ENCODE measurements around the gene EPSTI1.

EPSTI1 gene

DNA sequence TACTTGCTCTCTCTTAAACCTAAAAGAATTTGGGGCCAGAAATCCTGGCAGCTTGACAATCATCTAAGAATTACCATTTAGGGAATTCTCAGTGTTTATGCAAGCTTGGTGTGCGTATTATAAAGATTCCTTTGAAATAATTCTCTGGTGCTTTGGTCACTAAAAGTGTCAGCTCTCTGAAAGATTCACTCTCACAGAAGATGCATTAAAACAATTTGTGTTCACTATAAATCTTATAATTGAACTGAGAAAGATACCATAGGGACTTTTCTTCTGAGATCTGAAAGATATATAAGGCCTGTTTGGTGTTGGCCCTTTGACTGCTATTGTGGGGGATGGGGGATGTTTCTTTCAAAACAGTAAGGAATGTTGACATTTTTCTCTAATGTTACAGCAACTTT, 27.3 kb downstream of the EPSTI1 start:
- Histone ChIP-seq H3K4me1 (ENCODE audit: control insufficient read depth, insufficient read depth, low read length) (peaks cover 25% of the 10 kb centered on the region), H3K27me3 (ENCODE audit: control insufficient read depth, insufficient read depth, low read length) (no peaks in the 10 kb centered on the region), H3K9me3 (ENCODE audit: control insufficient read depth, low read length) (no peaks in the 10 kb centered on the region), H3K4me3 (ENCODE audit: low read length) (no peak overlapping the region), H3K9ac (ENCODE audit: low read length) (no peak overlapping the region), H3K36me3 (ENCODE audit: control insufficient read depth, insufficient read depth, low read length) (no peaks in the 10 kb centered on the region)

DNA sequence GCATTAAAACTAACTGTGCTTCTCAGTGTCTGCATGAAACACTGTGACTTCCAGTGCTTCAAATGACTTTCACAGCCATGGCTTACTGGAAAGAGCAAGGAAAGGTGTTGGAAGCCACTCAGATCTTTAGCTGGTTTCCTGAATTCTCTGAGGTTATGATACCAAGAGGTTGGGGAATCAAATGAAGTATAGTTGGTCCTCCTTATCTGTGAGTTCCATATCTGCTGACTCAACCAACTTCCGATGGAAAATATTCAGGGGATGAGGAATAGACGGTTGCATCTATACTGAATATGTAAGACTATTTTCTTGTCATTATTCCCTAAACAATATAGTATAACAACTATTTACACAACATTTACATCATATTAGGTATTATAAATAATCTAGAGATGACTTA, 32.4 kb downstream of the EPSTI1 start:
- H3K36me3 ChIP-seq (ENCODE audit: control insufficient read depth, insufficient read depth, low read length), result no peaks in the 10 kb centered on the region
- no peak overlapping the region for H3K4me3 ChIP-seq (ENCODE audit: low read length)
- H3K9ac ChIP-seq (ENCODE audit: low read length), result no peak overlapping the region
- no peaks in the 10 kb centered on the region for H3K9me3 ChIP-seq (ENCODE audit: control insufficient read depth, low read length)
- H3K27me3 ChIP-seq (ENCODE audit: control insufficient read depth, insufficient read depth, low read length), result no peaks in the 10 kb centered on the region
- no peaks in the 10 kb centered on the region for H3K4me1 ChIP-seq (ENCODE audit: control insufficient read depth, insufficient read depth, low read length)

DNA sequence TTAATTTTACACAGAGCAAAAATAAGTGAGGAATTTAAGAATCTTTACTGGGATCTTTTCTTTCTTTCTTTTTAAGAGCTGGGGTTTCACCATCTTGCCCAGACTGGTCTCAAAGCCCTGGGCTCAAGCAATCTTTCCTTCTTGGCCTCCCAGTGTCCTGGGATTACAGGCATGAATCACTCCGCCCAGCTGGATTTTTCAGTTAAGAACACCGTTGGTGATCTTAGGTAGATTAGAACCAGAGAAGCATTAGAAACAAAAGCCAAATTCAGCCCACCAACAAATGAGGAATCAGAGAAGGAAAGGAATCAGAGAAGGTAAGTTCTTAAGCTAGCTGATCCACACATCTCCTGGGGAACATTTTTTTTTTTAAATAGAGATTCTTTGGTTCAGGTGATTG, 34.2 kb downstream of the EPSTI1 start:
- H3K9me3 ChIP-seq (ENCODE audit: control insufficient read depth, low read length), result no peaks in the 10 kb centered on the region

DNA sequence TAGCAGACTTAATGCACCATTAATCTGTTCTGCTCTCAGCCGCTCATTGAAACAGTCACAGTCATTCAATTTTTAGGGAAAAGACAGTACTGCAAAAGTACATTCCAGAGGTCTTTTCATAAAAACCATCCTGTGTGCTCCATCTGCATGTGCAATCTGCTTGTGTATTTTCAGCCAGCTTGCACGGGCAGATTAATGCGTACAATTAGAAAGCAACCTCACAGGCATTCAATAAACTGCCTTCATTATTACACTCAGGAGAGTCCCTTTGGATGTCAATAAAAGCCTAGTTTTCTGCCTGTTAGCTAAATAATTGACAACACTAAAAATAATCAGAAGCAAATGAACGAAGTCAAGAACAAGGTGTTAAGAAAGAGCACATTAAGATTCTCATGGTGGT, 41.9 kb downstream of the EPSTI1 start:
- no peaks in the 10 kb centered on the region for H3K27me3 ChIP-seq (ENCODE audit: control insufficient read depth, insufficient read depth, low read length)
- H3K4me1 ChIP-seq (ENCODE audit: control insufficient read depth, insufficient read depth, low read length), result no peaks in the 10 kb centered on the region
- H3K9ac ChIP-seq (ENCODE audit: low read length), result no peak overlapping the region
- H3K9me3 ChIP-seq (ENCODE audit: control insufficient read depth, low read length), result no peaks in the 10 kb centered on the region
- no peak overlapping the region for H3K4me3 ChIP-seq (ENCODE audit: low read length)
- peaks cover 5% of the 10 kb centered on the region for H3K36me3 ChIP-seq (ENCODE audit: control insufficient read depth, insufficient read depth, low read length)

More for the DNA sequence above, 34.2 kb downstream of the EPSTI1 start:
- H3K27me3 ChIP-seq (ENCODE audit: control insufficient read depth, insufficient read depth, low read length), result no peaks in the 10 kb centered on the region
- no peak overlapping the region for H3K9ac ChIP-seq (ENCODE audit: low read length)
- peaks cover under 1% of the 10 kb centered on the region for H3K36me3 ChIP-seq (ENCODE audit: control insufficient read depth, insufficient read depth, low read length)
- H3K4me1 ChIP-seq (ENCODE audit: control insufficient read depth, insufficient read depth, low read length), result no peaks in the 10 kb centered on the region
- no peak overlapping the region for H3K4me3 ChIP-seq (ENCODE audit: low read length)

DNA sequence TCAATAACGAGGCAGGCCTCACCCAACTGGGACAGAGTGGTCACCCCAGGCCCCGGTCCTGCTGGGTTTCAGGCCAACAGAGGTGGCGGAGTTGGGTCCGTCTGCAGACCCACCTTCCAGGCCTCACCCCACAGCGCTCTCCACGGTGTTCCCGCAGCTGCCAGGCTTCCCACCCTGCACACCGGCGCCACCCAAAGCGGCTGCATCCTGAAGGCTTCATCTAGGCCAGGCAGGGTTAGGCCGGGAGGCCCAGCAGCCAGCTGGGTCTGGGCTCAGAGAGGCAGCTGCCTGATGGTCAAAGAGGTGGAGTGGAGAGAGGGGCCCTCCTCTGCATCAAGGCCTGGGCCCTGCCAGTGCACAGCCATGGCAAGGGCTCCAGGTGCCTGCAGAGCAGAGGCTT, 44.1 kb downstream of the EPSTI1 start:
- Histone ChIP-seq H3K27me3 (ENCODE audit: control insufficient read depth, insufficient read depth, low read length) (no peaks in the 10 kb centered on the region), H3K9me3 (ENCODE audit: control insufficient read depth, low read length) (no peaks in the 10 kb centered on the region), H3K36me3 (ENCODE audit: control insufficient read depth, insufficient read depth, low read length) (peaks cover 5% of the 10 kb centered on the region)

DNA sequence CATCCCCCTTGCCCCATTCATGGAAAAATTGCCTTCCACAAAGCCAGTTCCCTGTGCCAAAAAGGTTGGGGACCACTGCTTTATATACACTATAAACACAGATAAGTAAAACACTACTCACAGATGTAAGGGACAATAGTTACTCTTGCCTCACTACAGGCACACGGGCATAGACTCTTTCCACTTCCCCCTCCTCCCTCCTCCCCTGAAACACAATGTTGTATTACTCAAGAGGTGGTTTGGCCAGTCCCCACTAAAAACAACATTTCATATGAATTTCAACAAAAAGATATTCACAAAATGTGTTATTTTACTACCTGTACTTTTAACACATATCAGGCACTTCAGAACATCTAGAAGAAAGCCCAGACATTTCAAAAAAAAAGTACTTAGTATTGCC, 45.1 kb downstream of the EPSTI1 start:
- Histone ChIP-seq H3K9me3 (ENCODE audit: control insufficient read depth, low read length) (no peaks in the 10 kb centered on the region), H3K9ac (ENCODE audit: low read length) (no peak overlapping the region), H3K27me3 (ENCODE audit: control insufficient read depth, insufficient read depth, low read length) (no peaks in the 10 kb centered on the region), H3K36me3 (ENCODE audit: control insufficient read depth, insufficient read depth, low read length) (no peaks in the 10 kb centered on the region), H3K4me1 (ENCODE audit: control insufficient read depth, insufficient read depth, low read length) (no peaks in the 10 kb centered on the region), H3K4me3 (ENCODE audit: low read length) (no peak overlapping the region)

More for the DNA sequence above, 44.1 kb downstream of the EPSTI1 start:
- Histone ChIP-seq H3K9ac (ENCODE audit: low read length) (no peak overlapping the region), H3K4me1 (ENCODE audit: control insufficient read depth, insufficient read depth, low read length) (no peaks in the 10 kb centered on the region), H3K4me3 (ENCODE audit: low read length) (no peak overlapping the region)

DNA sequence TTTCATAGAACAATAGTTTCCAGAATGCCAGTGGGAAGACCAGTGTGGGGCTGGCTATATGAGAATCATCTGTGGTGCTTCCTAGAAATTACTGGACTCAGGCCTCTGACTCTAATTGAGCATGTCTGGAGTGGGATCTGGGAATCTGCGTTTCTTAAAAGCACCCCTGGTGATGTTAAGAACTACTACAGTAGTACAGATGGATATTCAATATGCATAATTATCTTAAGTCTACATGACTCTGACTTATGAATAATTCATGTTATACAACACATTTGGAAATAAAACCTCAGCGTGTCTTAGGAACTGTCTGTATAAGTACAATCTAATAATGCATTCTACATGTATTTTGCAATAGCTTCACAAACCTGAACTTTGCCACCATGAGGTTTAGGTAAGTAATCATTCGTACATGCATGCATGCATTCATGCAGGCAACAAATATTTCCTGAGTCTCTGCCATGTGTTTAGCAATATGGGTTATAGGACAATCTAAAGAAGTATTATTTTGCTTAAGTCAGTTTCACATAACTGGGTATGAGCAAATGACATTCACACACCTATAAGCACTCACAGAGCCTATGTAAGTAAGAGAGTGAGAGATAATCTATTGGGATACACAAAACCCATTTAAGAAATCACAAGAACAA, 62.0 kb downstream of the EPSTI1 start:
- H3K9ac ChIP-seq (ENCODE audit: low read length), result no peak overlapping the region
- no peaks in the 10 kb centered on the region for H3K4me1 ChIP-seq (ENCODE audit: control insufficient read depth, insufficient read depth, low read length)
- no peaks in the 10 kb centered on the region for H3K9me3 ChIP-seq (ENCODE audit: control insufficient read depth, low read length)
- H3K36me3 ChIP-seq (ENCODE audit: control insufficient read depth, insufficient read depth, low read length), result no peaks in the 10 kb centered on the region
- H3K27me3 ChIP-seq (ENCODE audit: control insufficient read depth, insufficient read depth, low read length), result no peaks in the 10 kb centered on the region
- H3K4me3 ChIP-seq (ENCODE audit: low read length), result no peak overlapping the region

DNA sequence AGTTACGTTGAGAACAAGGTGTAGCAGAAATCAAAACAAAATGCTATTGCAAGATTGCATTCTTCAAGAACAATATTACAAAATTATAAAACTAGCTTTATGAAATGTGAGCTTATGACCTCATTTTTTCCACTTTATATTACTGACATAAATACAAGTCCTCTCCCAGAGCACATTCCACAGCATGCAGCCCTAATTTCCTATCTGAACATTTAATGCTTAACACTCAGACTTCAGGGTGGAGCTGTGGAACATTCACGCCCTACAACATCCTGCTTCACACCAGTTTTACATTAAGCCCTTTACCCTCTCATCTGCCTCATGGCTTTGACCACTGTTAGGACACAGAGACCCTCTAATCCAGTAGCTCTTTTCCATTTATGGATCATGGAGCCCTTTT, 65.5 kb downstream of the EPSTI1 start:
- no peaks in the 10 kb centered on the region for H3K4me1 ChIP-seq (ENCODE audit: control insufficient read depth, insufficient read depth, low read length)
- no peaks in the 10 kb centered on the region for H3K36me3 ChIP-seq (ENCODE audit: control insufficient read depth, insufficient read depth, low read length)
- H3K9me3 ChIP-seq (ENCODE audit: control insufficient read depth, low read length), result no peaks in the 10 kb centered on the region
- no peak overlapping the region for H3K9ac ChIP-seq (ENCODE audit: low read length)
- no peaks in the 10 kb centered on the region for H3K27me3 ChIP-seq (ENCODE audit: control insufficient read depth, insufficient read depth, low read length)
- H3K4me3 ChIP-seq (ENCODE audit: low read length), result no peak overlapping the region

DNA sequence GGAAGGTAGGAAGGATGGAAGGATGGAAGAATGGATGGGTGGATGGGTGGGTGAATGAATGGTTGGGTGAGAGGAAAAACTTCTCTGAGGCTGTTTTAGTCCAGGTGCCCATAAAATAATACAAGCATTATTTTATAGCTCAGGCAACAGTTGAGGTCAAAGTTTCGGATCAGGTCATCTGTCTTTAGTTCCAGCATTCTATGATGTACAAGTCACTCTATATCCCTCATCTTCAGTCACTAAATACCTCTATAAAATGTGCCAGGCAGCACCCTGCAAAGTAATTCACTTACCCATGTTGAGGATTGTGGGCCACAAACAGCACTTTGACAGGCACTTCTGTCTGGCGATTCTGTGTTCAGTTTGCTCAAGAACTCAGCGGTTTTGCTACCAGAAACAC, 66.0 kb downstream of the EPSTI1 start:
- H3K27me3 ChIP-seq (ENCODE audit: control insufficient read depth, insufficient read depth, low read length), result no peaks in the 10 kb centered on the region
- no peaks in the 10 kb centered on the region for H3K4me1 ChIP-seq (ENCODE audit: control insufficient read depth, insufficient read depth, low read length)
- no peak overlapping the region for H3K9ac ChIP-seq (ENCODE audit: low read length)
- no peaks in the 10 kb centered on the region for H3K9me3 ChIP-seq (ENCODE audit: control insufficient read depth, low read length)
- H3K36me3 ChIP-seq (ENCODE audit: control insufficient read depth, insufficient read depth, low read length), result no peaks in the 10 kb centered on the region
- H3K4me3 ChIP-seq (ENCODE audit: low read length), result no peak overlapping the region

DNA sequence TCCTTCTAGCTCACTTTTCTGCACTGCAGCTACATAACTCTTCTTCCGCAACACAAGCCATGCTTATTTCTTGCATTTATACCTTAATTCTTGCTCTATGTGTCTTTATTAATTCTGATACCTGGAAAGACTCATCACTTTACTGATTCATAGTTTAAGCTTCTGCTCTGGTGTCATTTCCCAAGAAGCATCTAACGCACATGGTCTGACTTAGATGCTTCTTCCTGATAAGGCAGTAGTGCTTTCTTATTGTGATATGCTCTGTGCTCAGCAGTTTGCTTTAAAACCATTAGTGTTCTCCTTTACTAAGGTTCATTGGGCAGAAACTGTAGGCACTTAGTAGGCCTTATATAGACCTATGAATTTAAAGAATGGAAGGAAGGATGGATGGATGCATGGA, 66.4 kb downstream of the EPSTI1 start:
- H3K4me1 ChIP-seq (ENCODE audit: control insufficient read depth, insufficient read depth, low read length), result no peaks in the 10 kb centered on the region
- no peaks in the 10 kb centered on the region for H3K36me3 ChIP-seq (ENCODE audit: control insufficient read depth, insufficient read depth, low read length)

DNA sequence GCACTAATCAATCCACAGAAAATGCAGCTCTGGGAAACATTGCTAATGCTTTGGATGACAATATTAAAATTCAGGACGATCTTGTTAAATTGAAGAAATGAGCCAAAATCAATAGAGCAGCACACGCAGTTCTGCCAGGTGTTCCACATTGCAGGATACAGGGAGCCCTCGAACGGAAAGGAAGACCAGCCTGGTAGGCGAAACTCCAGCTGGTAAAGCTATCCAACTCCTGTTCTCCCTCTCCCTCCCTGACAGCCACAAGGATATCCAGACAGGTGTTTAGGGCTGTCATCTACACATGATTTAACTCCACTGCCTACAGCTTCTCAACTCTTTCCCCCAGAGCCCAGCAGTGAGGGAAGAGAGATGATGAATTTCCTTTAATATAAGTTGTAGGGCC, 67.7 kb downstream of the EPSTI1 start:
- Histone ChIP-seq H3K36me3 (ENCODE audit: control insufficient read depth, insufficient read depth, low read length) (no peaks in the 10 kb centered on the region), H3K27me3 (ENCODE audit: control insufficient read depth, insufficient read depth, low read length) (no peaks in the 10 kb centered on the region), H3K4me1 (ENCODE audit: control insufficient read depth, insufficient read depth, low read length) (no peaks in the 10 kb centered on the region), H3K9me3 (ENCODE audit: control insufficient read depth, low read length) (no peaks in the 10 kb centered on the region), H3K4me3 (ENCODE audit: low read length) (no peak overlapping the region), H3K9ac (ENCODE audit: low read length) (no peak overlapping the region)

More for the DNA sequence above, 66.4 kb downstream of the EPSTI1 start:
- Histone ChIP-seq H3K27me3 (ENCODE audit: control insufficient read depth, insufficient read depth, low read length) (no peaks in the 10 kb centered on the region), H3K9me3 (ENCODE audit: control insufficient read depth, low read length) (no peaks in the 10 kb centered on the region), H3K9ac (ENCODE audit: low read length) (no peak overlapping the region), H3K4me3 (ENCODE audit: low read length) (no peak overlapping the region)

DNA sequence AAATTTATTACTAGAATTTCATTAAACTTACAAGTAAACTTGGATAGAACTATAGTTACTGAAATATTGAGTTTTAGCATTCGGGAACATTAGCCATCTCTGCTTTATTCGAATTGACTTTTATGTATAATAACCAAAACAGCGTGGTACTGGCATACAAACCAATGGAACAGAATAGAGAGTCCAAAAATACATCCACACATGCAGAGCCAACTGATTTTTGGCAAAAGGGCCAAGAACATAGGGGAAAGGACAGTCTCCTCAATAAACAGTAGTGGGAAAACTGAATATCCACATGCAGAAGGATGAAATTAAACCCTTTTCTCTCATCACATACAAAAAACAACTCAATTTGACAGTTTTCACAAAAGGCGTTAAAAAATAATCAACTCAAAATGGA, 84.3 kb downstream of the EPSTI1 start:
- no peaks in the 10 kb centered on the region for H3K9me3 ChIP-seq (ENCODE audit: control insufficient read depth, low read length)
- peaks cover 14% of the 10 kb centered on the region for H3K4me1 ChIP-seq (ENCODE audit: control insufficient read depth, insufficient read depth, low read length)
- no peaks in the 10 kb centered on the region for H3K27me3 ChIP-seq (ENCODE audit: control insufficient read depth, insufficient read depth, low read length)
- no peaks in the 10 kb centered on the region for H3K36me3 ChIP-seq (ENCODE audit: control insufficient read depth, insufficient read depth, low read length)
- no peak overlapping the region for H3K9ac ChIP-seq (ENCODE audit: low read length)
- no peak overlapping the region for H3K4me3 ChIP-seq (ENCODE audit: low read length)

DNA sequence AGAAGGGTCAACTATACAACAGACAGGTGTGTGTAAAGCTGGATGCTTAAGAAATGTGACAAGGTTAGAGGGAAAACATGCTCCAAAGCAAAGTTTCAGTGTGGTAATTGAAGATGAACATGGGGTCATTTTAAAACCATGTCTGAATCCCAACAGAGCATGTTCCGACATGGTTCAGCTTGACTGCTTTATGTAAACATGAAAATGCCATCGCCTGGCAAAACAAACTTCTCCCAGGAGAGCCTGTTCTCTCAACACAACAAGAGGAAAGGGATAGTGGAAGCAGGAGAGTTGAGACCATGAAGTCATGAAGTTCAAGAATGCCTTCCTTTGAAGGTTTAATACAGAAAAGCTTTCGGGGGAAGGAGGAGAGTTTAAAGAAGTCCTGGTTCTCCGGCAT, 85.8 kb downstream of the EPSTI1 start:
- Histone ChIP-seq H3K27me3 (ENCODE audit: control insufficient read depth, insufficient read depth, low read length) (no peaks in the 10 kb centered on the region), H3K36me3 (ENCODE audit: control insufficient read depth, insufficient read depth, low read length) (no peaks in the 10 kb centered on the region), H3K9ac (ENCODE audit: low read length) (no peak overlapping the region)

More for the DNA sequence above, 85.8 kb downstream of the EPSTI1 start:
- H3K4me3 ChIP-seq (ENCODE audit: low read length), result no peak overlapping the region
- H3K4me1 ChIP-seq (ENCODE audit: control insufficient read depth, insufficient read depth, low read length), result peaks cover 14% of the 10 kb centered on the region
- no peaks in the 10 kb centered on the region for H3K9me3 ChIP-seq (ENCODE audit: control insufficient read depth, low read length)
